GM19438 (cell line): Measurements from ENCODE around the gene KRT81.
A peak's percentile ranks its signal among the peaks of the same experiment; 100 is the strongest.

Experiments used
- ATAC-seq: cut with Tn5 transposase; IDR thresholded peaks from one replicate; pipeline ENCODE4 v1.9.1; 2021; ENCODE audit warnings: low read depth; ENCODE audit not compliant: unreplicated experiment

Gene KRT81

DNA sequence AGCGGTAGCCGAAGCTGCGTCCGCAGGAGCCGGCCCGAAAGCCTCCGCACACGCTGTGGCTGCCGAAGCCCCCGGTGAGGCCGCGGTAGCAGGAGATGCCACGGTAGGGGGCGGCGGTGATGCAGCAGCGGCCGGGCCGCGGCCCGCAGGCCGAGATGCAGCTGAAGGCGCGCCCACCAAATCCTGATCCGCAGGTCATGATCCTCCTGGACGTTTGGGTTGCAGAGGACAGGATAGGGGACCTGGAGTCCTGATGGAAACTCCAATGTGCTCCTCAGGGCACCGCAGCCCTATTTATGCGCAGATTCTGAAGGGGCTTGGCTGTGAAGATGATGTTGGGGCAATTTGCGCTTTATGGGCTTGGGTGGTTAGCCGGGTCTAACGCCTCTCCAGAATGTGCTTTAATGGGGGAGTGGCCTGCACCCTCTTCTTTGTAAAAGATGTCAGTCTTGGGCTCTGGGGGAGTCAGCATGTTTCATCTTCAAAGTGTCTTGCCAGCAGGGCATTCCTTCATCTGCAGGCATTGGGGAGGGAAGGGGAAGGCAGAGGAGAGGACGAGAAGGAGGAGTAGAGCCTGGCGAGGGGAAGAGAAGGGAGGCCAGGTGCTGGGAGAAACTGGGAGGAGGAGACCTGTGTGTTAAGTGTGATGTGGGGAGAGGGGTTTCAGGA lies at the start of gene KRT81:
KRT81 (minus strand) TSS at position 268 of the 669 bp plus-strand sequence; CDS start at position 199, 69 bp downstream.
- ATAC-seq = no peak

DNA sequence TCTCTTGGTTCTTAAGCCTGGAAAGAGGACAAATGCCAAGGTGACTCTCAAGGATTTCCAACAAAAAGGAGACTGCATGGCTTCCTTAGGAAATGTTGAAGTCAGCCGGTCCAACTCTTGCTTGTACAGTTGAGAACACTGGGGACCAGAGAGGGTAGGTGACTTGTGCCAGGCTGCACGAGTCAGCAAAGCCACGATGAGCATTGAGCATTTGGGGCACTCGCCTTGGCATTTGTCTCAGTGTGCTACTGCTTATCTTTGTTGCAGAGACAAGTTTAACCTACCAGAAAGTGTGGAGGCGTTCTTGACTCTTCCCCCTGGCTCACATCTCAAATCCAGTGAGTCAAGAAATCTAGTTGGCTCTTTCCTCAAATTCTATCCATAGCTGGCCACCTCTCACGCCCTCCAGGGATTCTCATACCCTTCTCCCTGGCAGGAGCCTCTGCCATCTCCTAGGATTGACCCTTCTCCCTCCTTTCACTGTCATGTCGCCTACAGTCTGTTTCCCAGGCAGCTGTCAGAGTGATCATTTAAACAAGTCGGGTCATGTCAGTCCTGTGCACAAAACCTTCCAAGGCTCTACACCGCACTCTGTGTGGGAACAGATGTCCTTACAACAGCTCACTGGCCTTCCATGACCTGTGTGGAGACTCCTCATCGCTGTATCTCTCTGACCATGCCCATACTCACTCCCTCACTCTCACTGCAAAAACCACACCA lies 47.1 kb upstream of the KRT81 start:
- no peak for ATAC-seq

DNA sequence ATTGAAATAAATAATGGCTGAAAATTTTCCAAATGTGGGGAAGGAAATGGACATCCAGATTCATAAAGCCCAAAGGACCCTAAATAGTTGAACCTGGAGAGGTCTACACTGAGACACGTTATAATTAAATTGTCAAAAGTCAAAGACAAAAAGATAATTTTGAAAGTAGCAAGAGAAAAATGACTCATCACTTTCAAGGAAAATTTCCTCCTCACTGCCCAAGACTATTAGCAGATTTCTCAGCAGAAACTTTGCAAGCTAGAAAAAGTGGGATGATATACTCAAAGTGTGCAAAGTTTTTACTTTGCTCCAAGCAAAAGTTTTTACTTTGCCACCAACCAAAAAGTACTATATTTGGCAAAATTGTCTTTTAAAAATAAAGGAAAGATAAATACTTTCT lies 45.7 kb upstream of the KRT81 start:
- no peak for ATAC-seq

DNA sequence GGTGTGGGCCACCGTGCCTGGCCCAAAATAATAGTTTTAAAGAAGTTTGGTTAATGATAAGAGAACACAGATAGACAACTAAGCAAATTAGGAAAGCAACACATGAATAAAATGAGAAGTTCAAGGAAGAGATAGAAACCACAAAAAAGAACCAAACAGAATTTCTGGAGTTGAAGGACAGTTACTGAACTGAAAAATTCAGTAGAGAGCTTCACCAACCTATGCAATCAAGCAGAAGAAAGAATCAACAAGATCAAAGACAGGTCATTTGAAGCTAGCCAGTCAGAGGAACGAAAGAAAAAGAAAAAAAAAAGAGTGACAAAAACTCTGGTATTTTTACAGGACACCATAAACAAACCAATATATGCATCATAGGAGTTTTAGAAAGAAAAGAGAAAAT lies 45.3 kb upstream of the KRT81 start:
- no peak for ATAC-seq

DNA sequence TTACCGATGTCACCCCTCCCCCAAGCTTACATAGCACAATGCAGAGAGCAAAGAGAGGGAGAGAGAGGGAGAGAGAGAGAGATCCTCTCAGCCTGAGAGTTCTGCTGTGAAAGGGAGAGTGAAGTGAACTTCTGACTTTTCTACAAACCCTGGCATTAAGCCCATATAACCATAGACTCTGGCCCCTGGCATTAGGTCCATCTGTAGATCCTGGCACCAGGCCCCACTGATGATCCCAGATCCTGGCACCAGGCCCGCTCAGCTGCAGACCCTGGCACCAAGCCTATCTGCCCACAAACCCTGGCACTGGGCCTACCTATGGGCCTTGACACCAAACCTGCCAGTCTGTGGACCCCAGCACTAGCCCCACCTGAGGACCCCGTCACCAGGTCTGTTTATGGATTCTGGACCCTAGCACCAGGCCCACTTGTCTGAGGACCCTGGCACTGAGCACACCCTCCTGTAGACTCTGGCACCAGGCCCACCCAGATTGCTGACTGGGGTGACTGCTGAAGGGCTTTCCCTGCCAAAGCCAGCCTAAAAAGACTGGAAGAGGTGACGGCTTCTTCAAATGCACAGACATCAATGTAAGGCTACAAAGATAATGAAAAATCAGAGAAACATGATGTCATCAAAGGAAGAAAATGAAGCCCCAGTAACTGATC lies 44.4 kb upstream of the KRT81 start:
- ATAC-seq = no peak

DNA sequence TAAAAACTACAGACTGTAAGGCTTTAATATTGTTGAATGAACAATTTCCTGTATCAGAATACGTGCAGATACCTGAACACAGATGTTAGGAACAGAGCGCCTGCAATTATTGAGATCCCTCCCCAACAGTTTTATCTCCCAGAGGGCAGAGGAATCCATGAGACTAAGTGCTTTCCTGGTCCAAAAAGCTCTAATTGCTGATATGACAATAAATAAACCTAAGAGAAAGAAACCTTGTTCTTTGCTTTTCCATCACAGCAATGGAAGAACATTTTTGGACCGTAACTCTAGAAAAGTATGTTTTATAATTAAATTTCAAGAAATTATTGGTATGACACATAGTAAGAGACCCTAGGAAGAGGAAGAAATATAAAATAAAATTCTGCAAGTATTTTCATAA lies 42.9 kb upstream of the KRT81 start:
- ATAC-seq = no peak

DNA sequence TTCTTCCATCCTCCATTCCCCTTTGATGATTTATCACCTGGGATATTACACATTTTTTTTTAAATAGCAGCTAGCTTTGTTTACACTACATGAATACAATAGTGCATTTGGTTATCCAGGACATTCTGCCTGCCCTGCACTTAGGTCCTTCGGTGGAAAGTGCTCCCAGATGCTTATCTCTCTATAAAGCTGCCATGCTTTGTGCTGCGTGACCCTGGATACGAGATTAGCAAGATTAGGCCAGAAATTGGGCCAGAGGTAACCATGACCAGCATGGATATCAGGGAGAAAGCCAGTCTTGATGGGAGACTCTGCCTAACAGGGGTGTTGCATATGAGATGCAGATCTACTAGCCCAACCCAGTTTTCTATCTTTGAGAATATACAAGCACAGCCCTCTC lies 42.0 kb upstream of the KRT81 start:
- no peak for ATAC-seq

DNA sequence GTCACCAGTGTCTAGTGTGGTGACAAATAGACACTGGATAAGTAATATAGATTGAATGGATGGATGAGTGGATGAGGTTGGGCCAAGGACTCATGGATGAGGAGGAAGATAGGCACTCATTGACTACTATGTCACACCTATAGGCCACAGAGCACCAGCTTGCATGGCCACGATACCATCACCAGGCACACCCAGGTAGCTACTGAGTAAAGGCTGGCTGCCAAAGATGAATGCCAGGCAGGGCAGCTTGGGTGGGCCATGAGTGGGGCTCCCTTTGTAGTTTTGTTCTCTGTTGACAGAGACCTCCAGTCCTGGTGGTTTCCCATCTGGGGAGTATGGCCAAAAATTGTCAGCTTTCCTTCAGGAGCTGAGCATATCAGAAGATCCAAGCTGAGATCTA lies 41.0 kb upstream of the KRT81 start:
- no peak for ATAC-seq

DNA sequence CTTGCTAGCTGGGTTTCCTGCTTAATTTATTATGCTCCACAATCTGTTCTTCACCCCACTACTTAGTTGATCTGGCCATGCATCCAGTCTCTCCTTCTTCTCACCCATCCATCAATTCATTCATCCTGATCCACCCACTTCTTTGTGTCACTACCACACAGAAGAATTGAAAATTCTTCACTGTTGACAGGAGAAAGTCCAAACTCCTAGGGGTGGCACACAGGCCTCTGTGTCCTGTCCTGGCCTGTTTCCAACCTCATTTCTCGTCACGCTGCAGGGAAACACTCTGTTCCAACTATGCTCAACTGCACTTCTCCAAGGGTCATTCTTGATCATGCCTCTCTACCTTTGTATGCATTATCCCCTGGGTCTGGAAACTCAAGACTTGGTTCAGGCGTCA lies 40.5 kb upstream of the KRT81 start:
- no peak for ATAC-seq

DNA sequence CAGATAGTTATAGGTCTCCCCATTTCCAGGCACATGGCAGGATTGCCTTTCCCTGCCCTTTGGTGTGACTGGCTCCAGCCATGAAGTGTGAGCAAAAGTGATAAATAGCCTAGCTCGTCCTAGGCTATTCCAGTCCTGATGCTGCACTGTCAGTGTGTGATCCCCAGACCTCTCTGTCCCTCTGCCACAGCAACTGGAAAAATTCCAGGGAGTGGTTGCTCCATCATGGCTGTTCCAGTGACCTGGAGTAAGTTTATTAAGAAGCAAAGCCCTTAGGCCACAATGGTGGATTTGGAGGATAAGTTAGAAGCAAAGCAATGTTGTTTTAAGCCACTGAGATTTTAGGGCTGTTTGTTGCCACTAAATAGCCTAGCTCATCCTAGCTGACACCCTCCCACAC lies 39.7 kb upstream of the KRT81 start:
- ATAC-seq = no peak

DNA sequence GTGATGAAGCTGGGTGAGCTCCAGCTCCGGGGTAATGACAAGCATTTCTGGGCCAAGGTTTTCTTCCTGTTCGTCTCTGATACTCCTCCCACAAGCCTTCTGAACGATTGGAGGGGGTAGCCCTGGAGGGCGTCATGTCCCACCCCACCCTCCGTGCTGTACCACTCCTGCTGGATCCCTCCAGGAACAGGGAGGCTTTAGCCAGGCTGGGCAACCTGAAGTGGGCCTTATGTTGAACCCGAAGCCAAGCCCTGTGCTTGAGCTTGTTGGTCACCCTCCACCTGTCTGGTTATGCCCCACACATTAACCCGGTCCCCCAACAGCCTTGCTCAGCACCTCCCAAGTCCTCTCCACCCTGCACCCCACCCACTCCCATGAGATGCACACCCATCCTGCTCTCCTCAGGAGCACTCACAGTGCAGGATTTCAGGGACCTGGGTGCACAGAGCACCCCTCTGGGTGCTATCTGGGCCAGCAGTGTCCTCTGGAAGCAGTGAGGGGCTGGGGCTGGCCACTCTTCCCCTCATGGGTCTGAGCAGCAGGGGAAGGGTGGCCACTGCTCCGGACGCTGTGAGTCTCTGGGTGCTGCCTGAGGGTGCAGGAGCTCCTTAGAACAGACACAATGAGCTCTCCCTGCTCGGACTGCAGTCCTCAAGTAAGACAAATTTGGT lies 36.6 kb upstream of the KRT81 start:
- ATAC-seq = no peak

DNA sequence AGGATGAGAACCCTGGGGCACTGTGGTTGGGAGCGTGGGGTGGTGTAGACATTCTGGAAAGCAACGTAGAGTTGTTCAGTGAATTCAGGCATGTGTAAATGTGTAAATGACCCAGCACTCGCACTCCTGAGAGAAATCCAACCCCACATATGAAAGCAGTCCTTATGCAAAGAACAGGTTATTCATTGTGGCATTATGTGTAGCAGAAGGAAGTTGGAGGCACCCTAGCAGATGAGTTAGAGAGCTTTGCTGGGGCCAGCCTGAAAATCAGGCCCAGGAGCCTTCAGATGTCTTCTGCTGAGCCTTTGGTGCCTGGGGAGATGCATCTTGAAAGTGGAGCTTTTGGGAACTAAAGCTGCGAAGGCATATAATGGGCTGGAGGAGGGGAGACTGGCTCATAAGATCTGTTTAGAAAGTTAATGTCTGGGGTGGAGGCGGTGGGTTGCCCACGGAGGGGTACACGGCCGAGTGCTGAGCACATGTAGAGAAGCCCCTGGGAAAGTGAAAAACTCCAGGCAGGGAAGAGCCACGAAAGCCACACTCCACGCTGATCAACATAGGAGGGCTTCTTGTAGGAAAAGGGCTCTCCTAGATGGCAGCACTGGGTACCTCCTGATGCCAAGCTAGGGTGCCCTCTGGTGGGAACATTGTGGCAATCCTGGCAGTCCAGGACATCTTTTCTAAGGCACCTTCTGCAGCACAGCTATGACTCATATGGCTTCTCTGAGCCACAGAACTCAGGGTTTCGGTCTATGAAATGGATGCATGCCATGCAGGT lies 35.9 kb upstream of the KRT81 start:
- peak; percentile 79 for ATAC-seq

DNA sequence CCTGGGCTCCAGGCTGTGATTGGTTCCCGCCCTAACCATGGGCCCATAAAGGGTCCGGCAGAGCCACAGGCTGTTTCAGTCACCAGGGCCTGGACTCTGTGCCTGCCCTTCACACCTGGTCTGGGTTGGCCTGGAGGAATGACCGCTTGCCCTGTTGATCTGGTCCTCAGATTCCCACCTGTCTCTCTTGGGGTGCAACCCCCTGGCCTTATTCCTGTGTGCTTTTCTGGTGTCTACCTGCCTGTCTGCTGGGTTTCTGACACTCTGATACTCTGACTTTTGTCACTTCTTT lies 32.8 kb upstream of the KRT81 start:
- no peak for ATAC-seq

DNA sequence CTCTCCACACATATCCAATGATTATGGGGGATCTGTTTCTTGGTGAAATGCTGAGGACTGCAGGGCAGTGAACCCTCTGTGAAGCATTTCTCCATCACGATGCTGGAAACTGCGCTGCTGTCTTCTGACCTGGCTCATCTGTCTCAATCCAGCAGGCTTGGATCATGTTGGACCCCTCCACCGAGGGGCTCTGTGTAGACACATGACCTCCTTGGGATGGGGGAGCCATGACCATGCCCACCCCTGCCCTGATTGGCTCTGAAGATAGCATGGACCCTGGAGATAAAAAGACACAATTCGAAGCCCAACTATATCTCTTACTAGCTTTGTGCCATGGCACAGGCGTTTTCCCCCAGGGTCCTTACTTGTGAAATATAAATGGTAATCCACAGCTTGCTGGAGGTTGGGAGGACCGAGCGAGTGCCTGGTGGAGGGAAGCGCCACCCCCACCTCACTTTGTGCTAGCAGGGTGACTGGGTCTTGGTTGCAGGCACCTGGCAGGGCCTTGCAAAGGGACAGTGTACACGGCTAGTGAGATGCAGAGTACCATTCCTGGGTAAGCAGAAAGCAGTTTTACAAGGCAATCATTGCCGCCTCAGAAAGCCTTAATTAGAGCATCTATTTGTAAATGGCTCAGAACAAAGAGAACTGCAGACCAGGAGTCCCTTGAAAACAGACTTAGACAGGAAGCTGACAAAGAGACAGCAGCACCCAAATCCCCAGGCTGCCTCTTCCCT lies 32.2 kb upstream of the KRT81 start:
- no peak for ATAC-seq

DNA sequence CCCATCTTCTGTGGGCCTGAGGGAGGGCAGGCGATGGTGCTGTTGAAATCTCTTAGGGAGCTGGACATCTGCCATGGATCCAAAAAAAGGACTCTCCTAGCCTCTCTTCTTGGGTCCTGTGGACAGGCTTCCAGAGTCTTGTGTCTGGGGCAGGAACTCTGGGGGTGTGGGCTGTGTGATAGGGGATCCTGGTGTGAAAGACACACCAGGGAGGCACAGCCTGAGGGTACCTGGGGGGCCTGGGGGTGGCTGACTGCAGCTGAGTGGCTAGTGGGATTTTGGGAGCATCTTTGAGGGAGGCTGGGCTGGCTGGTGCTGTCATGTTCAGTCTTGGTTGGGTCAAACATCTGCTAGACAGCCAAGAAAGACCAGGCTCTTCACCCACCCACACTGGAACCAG lies 31.7 kb upstream of the KRT81 start:
- no peak for ATAC-seq

DNA sequence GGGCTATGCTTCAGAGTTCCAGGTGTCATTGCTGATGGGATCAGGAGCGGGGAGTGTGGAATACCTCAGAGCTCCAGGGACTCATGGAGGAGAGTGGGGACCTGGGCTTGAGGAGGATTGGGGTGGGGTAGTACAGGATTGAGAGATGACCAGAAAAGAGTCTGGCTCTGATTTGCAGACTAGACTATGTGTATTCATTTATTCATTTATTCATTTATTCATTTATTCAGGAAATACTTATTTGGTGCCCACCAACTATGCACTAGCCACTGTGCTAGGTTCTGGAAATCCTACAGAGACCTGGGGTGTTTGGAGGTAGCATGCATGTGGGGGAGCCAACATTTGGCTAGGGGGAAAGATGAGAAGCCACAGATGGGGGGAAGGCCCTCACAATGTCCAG lies 30.7 kb upstream of the KRT81 start:
- no peak for ATAC-seq

DNA sequence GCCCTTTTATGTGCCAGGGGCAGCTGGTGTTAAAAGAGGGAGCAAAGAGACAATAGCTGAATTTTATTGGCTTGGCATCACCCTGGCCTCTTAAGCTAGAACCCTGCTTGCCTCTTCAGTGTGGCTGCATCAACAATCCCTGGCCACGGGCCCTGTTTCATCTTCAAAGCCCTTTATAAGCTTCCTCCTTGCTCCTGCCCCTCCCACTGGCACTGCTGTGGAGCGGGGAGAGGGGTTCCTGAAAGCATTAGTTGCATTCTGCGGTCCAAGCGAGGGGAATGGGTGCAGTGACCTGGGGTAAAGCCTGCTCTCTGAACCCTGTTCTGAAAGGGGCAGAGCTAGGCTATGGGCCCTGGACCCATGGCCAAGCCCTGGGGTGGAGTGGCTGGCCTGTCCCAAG lies 30.1 kb upstream of the KRT81 start:
- no peak for ATAC-seq

DNA sequence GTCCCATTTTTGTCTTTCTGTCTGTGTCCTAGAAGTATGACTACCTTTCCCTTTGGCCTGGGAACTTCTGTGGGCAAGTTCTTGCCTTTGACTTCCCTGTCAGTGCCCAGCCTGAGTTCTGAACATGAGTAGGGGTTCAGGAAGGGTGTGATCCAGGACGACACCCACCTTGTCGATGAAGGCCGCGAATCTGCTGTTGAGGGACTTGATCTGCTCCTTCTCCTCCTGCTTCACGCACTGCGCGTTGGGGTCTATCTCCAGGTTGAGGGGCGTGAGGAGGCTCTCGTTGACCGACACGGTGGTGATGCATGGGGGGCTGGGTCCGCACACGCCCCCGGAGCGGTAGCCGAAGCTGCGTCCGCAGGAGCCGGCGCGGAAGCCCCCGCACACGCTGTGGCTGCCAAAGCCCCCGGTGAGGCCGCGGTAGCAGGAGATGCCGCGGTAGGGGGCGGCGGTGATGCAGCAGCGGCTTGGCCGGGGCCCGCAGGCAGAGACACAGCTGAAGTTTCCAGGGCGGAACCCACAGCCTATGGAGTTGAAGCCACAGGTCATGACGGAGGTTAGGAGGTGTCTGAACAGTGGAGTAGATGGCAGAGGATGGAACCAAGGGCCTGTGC lies 29.6 kb upstream of the KRT81 start, which contains the start of gene KRT83:
KRT83 (minus strand) TSS at position 615 of the 617 bp plus-strand sequence; CDS start at position 552, 63 bp downstream.
- ATAC-seq = no peak

DNA sequence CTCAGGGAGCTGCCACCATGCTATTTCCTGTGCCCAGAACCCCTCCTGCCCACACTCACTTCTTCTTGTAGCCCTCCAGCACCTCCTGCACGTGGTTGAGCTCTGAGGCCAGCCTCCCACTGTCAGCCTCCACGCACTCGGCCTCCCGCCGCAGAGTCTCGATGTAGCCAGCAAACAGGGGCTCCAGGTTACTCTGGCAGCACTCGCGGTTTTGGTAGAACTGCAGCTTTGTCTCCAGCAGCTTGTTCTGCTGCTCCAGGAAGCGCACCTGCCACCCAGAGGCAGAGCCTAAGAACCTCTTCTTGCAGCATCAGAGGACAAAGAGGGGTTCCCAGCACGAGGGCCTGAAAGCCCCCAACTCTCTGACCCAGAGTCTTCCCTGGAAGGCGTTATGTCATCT lies 27.8 kb upstream of the KRT81 start:
- ATAC-seq = no peak
